Progenitor cell of endocrine pancreas (in vitro differentiated cells): ENCODE data around the gene TRABD2B. TPM values are rescaled to one million over a fixed set of nuclear protein-coding genes. Genes with fewer than 3 reads are reported as not detected.
A peak's percentile ranks its signal among the peaks of the same experiment; 100 is the strongest.

Experiments used
- DNase-seq: peaks from one replicate; pipeline ENCODE4 v3.0.0; 2021; ENCODE audit warnings: low spot score; ENCODE audit not compliant: unreplicated experiment
- H3K27ac Mint-ChIP-seq: 2 replicates; pipeline ENCODE4 v1.8.0; 2021; ENCODE audit warnings: mild to moderate bottlenecking, moderate library complexity, mixed read lengths
- H3K27me3 Mint-ChIP-seq: 2 replicates; pipeline ENCODE4 v1.8.0; 2021; ENCODE audit warnings: mixed read lengths
- H3K36me3 Mint-ChIP-seq: 2 replicates; pipeline ENCODE4 v1.8.0; 2022; ENCODE audit warnings: mixed read lengths; ENCODE audit not compliant: insufficient read depth
- H3K4me1 Mint-ChIP-seq: 2 replicates; pipeline ENCODE4 v1.8.0; 2021; ENCODE audit warnings: low read depth, mixed read lengths
- H3K4me3 Mint-ChIP-seq: 2 replicates; pipeline ENCODE4 v1.8.0; 2021; ENCODE audit warnings: low read depth, mild to moderate bottlenecking, moderate library complexity, mixed read lengths
- H3K9me3 Mint-ChIP-seq: 2 replicates; pipeline ENCODE4 v1.8.0; 2021; ENCODE audit warnings: low read depth, mixed read lengths
- CTCF ChIP-seq: fragments of 200-600 bp; sonication (generic); IDR thresholded peaks from one replicate; pipeline ENCODE4 v1.5.0; 2021; ENCODE audit warnings: antibody characterized with exemption, mild to moderate bottlenecking; ENCODE audit not compliant: unreplicated experiment
- total RNA-seq: library from RNA; stranded (reverse); gene quantifications from 2 replicates; pipeline ENCODE4 v1.2.1, GENCODE V29; 2021

Gene TRABD2B
- total RNA-seq, 1 donor from 2014 or later = 14.5 TPM

- Mint-ChIP-seq H3K9me3 (no peaks in the 10 kb centered on the region), H3K27ac (no peak overlapping the region), H3K27me3 (no peaks in the 10 kb centered on the region), H3K36me3 (peaks cover 12% of the 10 kb centered on the region), H3K4me1 (peaks cover 28% of the 10 kb centered on the region), H3K4me3 (no peak overlapping the region)
- TF ChIP-seq CTCF = no peak
- DNase-seq = no peak
These were observed 128.9 kb downstream of the TRABD2B start for GRCh38 chr1:47868348-47868676.

DNA sequence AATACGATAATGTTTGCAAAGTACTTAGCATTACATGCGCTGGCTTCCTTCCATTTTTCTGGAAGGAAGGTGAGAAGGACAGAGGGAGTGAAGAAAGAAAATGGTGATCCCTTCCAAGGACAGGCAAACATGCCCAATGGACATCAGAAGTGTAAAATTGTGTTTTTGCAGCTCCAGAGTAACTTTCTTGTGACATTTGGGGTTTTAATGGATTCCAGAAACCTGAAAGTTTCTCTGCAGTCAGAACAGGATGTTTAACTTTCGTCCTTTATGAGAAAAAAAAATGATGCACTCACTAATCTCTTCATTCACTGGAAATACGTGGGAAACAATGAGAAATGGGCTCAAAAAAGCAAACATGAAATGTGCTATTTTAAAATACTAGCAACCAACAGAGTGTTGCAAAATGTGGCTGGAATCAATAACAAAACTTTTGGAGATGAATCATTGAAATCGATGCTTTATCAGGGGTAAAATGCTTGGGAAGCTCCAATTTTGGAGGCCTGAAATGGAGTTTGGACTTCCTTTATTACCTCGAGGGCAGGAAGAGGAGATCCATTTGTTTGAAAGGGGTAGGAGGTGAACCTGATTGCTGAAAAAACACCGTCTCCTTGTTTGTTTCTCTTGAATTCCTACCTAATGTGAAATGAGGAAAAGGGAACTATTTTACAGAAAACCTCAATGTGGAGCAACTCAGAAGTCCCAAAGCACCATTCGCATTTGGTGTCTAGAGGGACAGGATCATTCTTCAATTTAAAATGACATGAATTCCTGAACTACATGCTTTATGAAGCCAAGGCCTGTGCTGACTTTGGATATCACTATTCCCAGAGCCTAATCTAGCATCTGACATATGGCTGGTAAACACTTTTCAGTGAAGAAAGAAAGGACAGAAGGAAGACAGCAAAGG, 129.5 kb downstream of the TRABD2B start:
- Mint-ChIP-seq H3K4me3 (no peak overlapping the region), H3K36me3 (peaks cover 12% of the 10 kb centered on the region), H3K9me3 (no peaks in the 10 kb centered on the region), H3K4me1 (peaks cover 22% of the 10 kb centered on the region), H3K27ac (peak overlapping the region; percentile 73), H3K27me3 (no peaks in the 10 kb centered on the region)
- DNase-seq = no peak
- no peak for TF ChIP-seq CTCF

- Mint-ChIP-seq H3K4me1 (peaks cover 14% of the 10 kb centered on the region), H3K36me3 (peaks cover 12% of the 10 kb centered on the region), H3K27me3 (no peaks in the 10 kb centered on the region), H3K9me3 (no peaks in the 10 kb centered on the region), H3K4me3 (no peak overlapping the region), H3K27ac (peak overlapping the region; percentile 73)
- no peak for TF ChIP-seq CTCF
- DNase-seq = no peak
These were observed 130.4 kb downstream of the TRABD2B start for GRCh38 chr1:47866601-47867437.

DNA sequence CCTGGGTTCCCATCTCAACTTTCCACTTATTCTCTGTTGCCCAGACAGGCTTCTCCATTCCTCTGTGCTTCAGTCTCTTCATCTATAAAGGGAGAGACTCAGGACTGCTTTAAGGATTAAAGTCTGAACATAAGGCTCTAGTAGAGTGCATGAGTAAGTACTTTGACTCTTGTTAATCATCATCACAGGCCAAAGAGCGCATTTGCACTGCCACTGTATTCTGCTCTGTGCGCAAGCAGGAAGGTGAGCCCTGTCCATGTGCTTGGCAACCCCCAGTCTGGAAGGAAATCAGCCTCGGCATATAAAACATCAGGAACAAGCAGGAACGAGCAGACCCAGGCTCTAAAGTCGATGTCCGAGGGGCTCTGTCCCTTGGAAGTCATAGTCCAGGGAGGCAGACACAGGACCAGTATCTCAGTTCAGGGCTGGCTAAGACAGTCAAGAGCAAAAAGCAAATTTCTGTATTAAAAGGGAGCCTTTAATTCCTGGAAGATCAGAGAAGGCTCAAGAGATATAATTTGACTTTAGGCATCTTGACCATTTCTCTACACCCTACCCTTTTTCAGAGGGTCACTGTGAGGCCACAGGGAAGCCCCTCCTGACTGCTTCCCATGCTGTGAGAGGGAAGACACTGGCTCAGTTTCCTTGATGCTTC, 131.2 kb downstream of the TRABD2B start:
- Mint-ChIP-seq H3K36me3 (peaks cover 12% of the 10 kb centered on the region), H3K4me1 (peaks cover 17% of the 10 kb centered on the region)
- DNase-seq = no peak

More for the DNA sequence above, 131.2 kb downstream of the TRABD2B start:
- Mint-ChIP-seq H3K27ac (no peak overlapping the region), H3K4me3 (no peak overlapping the region), H3K27me3 (no peaks in the 10 kb centered on the region), H3K9me3 (no peaks in the 10 kb centered on the region)
- no peak for TF ChIP-seq CTCF
